PC-9 (cell line): Measurements from ENCODE around the gene ELMO1. TPM values are rescaled to one million over a fixed set of nuclear protein-coding genes. Genes with fewer than 3 reads are reported as not detected.

Experiments
- BruUV-seq: library from RNA; stranded (reverse); fragments of 400-500 nt; replicated peaks from 2 replicates; lab custom pipeline; 2021; lab: Mats Ljungman, UMichigan
- CTCF ChIA-PET: fragments of 300-600 bp; sonication (Branson Sonifier 250); formaldehyde crosslinking; loops from one replicate; lab custom pipeline; 2022; ENCODE audit warnings: antibody characterized with exemption; lab: Charles Lee
- POLR2A ChIA-PET: fragments of 300-600 bp; sonication (Branson Sonifier 250); formaldehyde crosslinking; loops from one replicate; lab custom pipeline; 2022; ENCODE audit warnings: antibody characterized with exemption; ENCODE audit not compliant: unreplicated experiment; lab: Charles Lee
- DNase-seq, 2 experiments: peaks; one replicate each; pipeline versions ENCODE4 v3.0.0 to v3.0.0-alpha.2; 2015 to 2022; ENCODE audit warnings: mixed read lengths in 1 of 2
- H2AFZ ChIP-seq: fragments of 200-600 bp; sonication (generic); 2 replicates; pipeline ENCODE4 v1.8.1; 2017; ENCODE audit warnings: antibody characterized with exemption
- H3F3A ChIP-seq: fragments of 200-600 bp; sonication (generic); 2 replicates; pipeline ENCODE4 v1.8.1; 2017; ENCODE audit warnings: antibody characterized with exemption, mild to moderate bottlenecking, low read depth; ENCODE audit not compliant: insufficient read depth
- H3K27ac ChIP-seq: fragments of 200-600 bp; sonication (generic); 2 replicates; pipeline ENCODE4 v1.6.1; 2016; ENCODE audit warnings: mixed run types
- H3K27me3 ChIP-seq: fragments of 200-600 bp; sonication (generic); 2 replicates; pipeline ENCODE4 v1.6.1; 2016; ENCODE audit warnings: low read depth, mixed run types; ENCODE audit not compliant: insufficient read depth
- H3K36me3 ChIP-seq: fragments of 200-600 bp; sonication (generic); 2 replicates; pipeline ENCODE4 v1.6.1; 2016; ENCODE audit warnings: low read depth, mixed run types
- H3K4me1 ChIP-seq: fragments of 200-600 bp; sonication (generic); replicated peaks from 2 replicates; pipeline ENCODE4 v1.6.1; 2016; ENCODE audit warnings: mixed run types; ENCODE audit not compliant: insufficient read depth
- H3K4me2 ChIP-seq: fragments of 200-600 bp; sonication (generic); 2 replicates; pipeline ENCODE4 v1.6.1; 2017; ENCODE audit warnings: mixed run types
- H3K4me3 ChIP-seq: fragments of 200-600 bp; sonication (generic); 2 replicates; pipeline ENCODE4 v1.6.1; 2016; ENCODE audit warnings: mixed run types
- H3K79me2 ChIP-seq: fragments of 200-600 bp; sonication (generic); 2 replicates; pipeline ENCODE4 v1.6.1; 2017; ENCODE audit warnings: low read depth, mixed run types
- H3K9me2 ChIP-seq: fragments of 200-600 bp; sonication (generic); 2 replicates; pipeline ENCODE4 v1.8.1; 2017; ENCODE audit warnings: mild to moderate bottlenecking; ENCODE audit not compliant: insufficient read depth
- H3K9me3 ChIP-seq: fragments of 200-600 bp; sonication (generic); 2 replicates; pipeline ENCODE4 v1.8.1; 2016; ENCODE audit warnings: low read depth; ENCODE audit not compliant: insufficient read depth
- H4K20me1 ChIP-seq: fragments of 200-600 bp; sonication (generic); 2 replicates; pipeline ENCODE4 v1.8.1; 2017; ENCODE audit not compliant: insufficient read depth
- EZH2 ChIP-seq: fragments of 200-600 bp; sonication (generic); IDR thresholded peaks from 2 replicates; pipeline ENCODE4 v1.8.0; 2017; ENCODE audit warnings: antibody characterized with exemption, low read depth
- intact Hi-C: fragments of 100-400 bp; cut with micrococcal nuclease; formaldehyde crosslinking; loops from one replicate; pipeline ENCODE4 v1.10.0; 2022; ENCODE audit not compliant: unreplicated experiment
- total RNA-seq: library from RNA; stranded (reverse); gene quantifications from 2 replicates; pipeline ENCODE4 v1.2.3, GENCODE V29; 2021
- TF ChIP-seq, protein P1 (sequence below): fragments of 200-600 bp; sonication (generic); conservative IDR thresholded peaks from 2 replicates; pipeline ENCODE4 v1.6.1; 2017; ENCODE audit warnings: mixed run types, antibody characterized with exemption, mild to moderate bottlenecking, moderate library complexity

ELMO1 gene
- total RNA-seq, 1 experiment from 2014 or later = 4.8 TPM

DNA sequence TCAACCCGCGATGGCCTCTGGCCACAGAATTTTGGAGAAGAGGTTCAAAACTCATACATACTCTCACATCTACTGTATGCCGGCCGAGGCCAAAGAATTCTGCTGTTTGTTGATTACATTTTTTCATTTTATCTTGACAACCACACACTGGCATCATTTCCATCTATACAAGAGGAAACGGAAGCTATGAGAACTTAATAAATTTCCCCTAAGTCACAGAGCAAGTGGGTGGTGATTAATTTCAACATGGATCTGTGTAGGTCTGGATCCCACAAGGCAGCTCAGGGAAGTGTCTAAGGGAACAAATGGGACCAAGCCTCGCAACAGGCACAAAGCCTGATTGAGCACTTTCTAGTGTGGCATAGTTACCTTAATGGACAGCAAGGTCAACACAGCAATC is 18.0 kb downstream of the ELMO1 start:
- no peaks in the 10 kb centered on the region for H4K20me1 ChIP-seq
- H3K79me2 ChIP-seq = no peaks in the 10 kb centered on the region
- H3K4me1 ChIP-seq = no peaks in the 10 kb centered on the region
- no peak overlapping the region for H2AFZ ChIP-seq
- no peaks in the 10 kb centered on the region for H3K9me3 ChIP-seq
- no peak overlapping the region for H3K4me3 ChIP-seq
- no peaks in the 10 kb centered on the region for H3F3A ChIP-seq
- TF ChIP-seq, protein P1, sequence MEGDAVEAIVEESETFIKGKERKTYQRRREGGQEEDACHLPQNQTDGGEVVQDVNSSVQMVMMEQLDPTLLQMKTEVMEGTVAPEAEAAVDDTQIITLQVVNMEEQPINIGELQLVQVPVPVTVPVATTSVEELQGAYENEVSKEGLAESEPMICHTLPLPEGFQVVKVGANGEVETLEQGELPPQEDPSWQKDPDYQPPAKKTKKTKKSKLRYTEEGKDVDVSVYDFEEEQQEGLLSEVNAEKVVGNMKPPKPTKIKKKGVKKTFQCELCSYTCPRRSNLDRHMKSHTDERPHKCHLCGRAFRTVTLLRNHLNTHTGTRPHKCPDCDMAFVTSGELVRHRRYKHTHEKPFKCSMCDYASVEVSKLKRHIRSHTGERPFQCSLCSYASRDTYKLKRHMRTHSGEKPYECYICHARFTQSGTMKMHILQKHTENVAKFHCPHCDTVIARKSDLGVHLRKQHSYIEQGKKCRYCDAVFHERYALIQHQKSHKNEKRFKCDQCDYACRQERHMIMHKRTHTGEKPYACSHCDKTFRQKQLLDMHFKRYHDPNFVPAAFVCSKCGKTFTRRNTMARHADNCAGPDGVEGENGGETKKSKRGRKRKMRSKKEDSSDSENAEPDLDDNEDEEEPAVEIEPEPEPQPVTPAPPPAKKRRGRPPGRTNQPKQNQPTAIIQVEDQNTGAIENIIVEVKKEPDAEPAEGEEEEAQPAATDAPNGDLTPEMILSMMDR = no peak
- no peak for TF ChIP-seq EZH2
- no peak for DNase-seq
- ChIA-PET CTCF (no interaction called here), POLR2A (no interaction called here)
- H3K4me2 ChIP-seq = no peak overlapping the region
- H3K9me2 ChIP-seq = no peaks in the 10 kb centered on the region
- no peak overlapping the region for H3K27ac ChIP-seq
- intact Hi-C loops = no loop called here
- no peaks in the 10 kb centered on the region; the same call in 1 of the 2 replicates for H3K27me3 ChIP-seq
- no peaks in the 10 kb centered on the region for H3K36me3 ChIP-seq
- no TSS peak for BruUV-seq

DNA sequence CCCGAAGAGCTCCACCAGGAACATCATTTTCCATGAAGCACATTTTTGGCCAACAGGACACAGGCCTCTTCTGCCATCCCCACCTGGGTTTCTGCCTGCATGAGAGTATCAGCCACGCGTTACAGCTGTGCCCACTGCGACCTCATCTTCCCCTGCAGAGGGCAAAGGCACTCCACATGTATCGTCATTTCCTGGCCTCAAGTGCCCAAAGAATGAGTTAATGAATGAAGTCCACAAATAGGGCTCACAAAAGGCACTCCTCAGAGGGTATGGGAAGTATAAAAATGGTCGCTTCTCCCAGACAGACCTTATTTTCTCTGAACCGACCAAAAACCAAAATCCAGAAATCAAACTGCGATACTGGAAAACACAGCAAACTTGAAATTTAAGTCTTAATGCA is 18.5 kb downstream of the ELMO1 start:
- Histone ChIP-seq H3K9me3 (no peaks in the 10 kb centered on the region), H3K36me3 (no peaks in the 10 kb centered on the region), H3K27ac (no peak overlapping the region), H3K4me1 (no peaks in the 10 kb centered on the region), H3K79me2 (no peaks in the 10 kb centered on the region), H2AFZ (no peak overlapping the region), H3K4me2 (no peak overlapping the region), H3K4me3 (no peak overlapping the region), H3K9me2 (no peaks in the 10 kb centered on the region), H3F3A (no peaks in the 10 kb centered on the region), H4K20me1 (no peaks in the 10 kb centered on the region), H3K27me3 (no peaks in the 10 kb centered on the region; the same call in 1 of the 2 replicates)
- no peak for DNase-seq
- TF ChIP-seq EZH2 = no peak
- TF ChIP-seq, protein P1 = no peak
- intact Hi-C loops = no loop called here
- ChIA-PET CTCF (no interaction called here), POLR2A (no interaction called here)
- BruUV-seq = no TSS peak

DNA sequence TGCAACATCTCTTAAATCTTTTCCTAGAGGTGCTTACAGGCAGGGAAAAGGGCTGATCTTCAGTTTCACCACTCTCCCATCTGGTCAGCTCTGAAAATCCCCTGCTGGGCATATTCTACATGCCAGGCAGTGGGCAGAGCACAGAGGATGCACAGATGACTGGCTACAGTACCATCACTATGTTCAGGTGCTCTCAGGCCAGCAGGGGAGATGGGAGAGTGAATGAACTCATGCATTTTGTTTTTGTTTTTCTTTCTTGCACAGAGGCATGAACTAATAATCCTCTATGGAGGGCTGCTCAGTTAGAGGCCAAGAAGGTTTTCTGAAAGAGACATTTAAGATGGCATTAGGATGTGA is 19.3 kb downstream of the ELMO1 start:
- DNase-seq = no peak
- no peak overlapping the region for H3K27ac ChIP-seq
- CTCF ChIA-PET = no interaction called here
- no peaks in the 10 kb centered on the region for H3K9me2 ChIP-seq
- no peaks in the 10 kb centered on the region for H3K4me1 ChIP-seq
- H3K9me3 ChIP-seq = no peaks in the 10 kb centered on the region
- POLR2A ChIA-PET = no interaction called here
- no peak overlapping the region for H3K4me2 ChIP-seq
- BruUV-seq = no TSS peak
- H3K27me3 ChIP-seq = no peaks in the 10 kb centered on the region; the same call in 1 of the 2 replicates
- intact Hi-C loops = no loop called here
- no peak for TF ChIP-seq EZH2
- TF ChIP-seq, protein P1 = no peak
- H3K79me2 ChIP-seq = no peaks in the 10 kb centered on the region
- H4K20me1 ChIP-seq = no peaks in the 10 kb centered on the region
- no peak overlapping the region for H2AFZ ChIP-seq
- no peaks in the 10 kb centered on the region for H3F3A ChIP-seq
- no peaks in the 10 kb centered on the region for H3K36me3 ChIP-seq
- H3K4me3 ChIP-seq = no peak overlapping the region
